GM04504 (cell line): ENCODE data around the gene PLXDC1.
A peak's percentile ranks its signal among the peaks of the same experiment; 100 is the strongest.

Experiments
- DNase-seq: peaks from one replicate; pipeline ENCODE4 v3.0.0-alpha.2; 2012; ENCODE audit warnings: low read depth

The PLXDC1 gene

DNA sequence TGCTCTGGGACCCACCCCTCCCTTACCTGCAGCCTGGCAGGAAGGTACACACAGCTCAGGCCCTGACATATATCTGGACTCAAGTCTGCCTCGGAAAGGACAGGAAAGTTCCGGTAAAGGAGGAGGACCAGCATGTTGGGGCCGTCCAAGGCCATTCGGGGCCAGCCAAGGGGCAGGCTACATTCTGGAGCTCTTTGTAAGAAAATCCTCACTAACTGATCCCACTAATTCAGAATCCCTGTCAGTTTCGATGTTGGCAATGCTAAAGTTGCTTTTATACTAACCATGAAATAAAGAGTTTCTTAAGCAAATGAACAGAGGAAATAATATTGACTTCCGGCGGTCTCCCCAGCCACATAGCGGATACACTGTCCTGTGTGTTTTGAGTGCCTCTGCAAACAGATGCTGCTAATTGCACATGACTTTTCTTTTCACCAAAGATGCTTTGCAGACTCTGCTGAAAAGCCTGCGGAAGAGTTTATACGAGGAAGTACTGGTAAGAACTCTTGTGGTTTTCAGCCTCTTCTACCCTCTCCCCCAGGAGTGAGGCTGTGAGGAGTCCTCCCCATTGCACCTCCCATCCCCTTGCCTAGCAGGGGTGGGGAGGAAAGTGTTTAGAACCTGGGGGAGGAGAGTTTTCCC, 54.8 kb downstream of the PLXDC1 start:
- DNase-seq: no peak

- no peak for DNase-seq
These were observed 56.1 kb downstream of the PLXDC1 start for GRCh38 chr17:39095309-39095686.

DNA sequence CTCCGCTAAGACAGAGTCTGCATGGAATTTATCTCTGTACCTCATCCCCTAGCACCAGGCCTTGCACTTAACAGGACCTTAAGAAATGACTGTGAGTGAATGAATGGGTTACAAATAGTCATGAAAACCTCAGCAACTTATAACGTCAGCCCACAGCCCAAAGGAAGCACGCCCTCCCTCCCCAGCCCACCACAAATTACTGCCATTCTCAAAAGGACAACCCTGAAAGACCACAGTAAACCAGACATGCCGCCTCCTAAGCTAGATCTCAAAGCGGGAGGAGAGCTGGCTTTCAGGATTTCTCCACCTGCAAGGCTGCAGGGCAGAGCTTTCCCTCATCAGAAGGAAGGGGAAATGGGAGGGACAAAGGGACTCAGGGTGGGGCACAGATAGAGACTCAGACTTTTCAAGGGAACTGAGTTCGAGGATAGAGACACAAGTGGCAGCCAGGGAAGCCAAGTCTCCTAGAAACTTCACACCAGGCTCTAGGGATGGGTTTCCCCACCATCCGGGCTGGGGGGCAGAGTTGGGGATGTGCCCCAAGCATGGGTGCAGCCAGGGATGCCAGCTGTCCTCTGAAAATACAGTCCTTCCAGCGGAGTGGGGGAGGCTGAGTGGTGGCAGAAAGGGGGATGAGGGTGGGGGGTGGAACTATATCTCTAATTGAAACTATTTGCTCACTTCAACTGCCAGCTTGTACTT, 56.7 kb downstream of the PLXDC1 start:
- no peak for DNase-seq

- no peak for DNase-seq
These were observed 58.7 kb downstream of the PLXDC1 start for GRCh38 chr17:39092692-39093230.

- no peak for DNase-seq
These were observed 60.4 kb downstream of the PLXDC1 start for GRCh38 chr17:39090908-39091665.

DNA sequence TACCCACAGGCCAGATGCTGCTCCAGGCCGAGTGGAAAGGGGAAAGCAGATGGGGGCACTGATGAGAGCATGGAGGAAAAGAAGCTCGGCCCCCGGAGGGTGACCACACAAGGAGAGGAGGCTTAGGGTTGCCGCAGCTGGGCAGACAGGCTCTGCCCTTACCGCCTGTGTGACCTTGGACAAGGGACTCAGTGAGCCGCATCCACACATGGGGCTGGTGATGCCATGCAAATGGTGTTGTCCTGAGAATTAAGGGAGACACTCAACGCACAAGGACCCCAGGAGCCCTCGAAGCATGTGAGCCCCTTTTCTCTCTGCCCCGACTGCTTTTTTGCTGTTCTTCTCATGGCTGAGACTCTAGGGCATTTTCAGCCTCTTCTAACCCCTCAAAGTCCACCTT, 61.0 kb downstream of the PLXDC1 start:
- no peak for DNase-seq

- no peak for DNase-seq
These were observed 66.9 kb downstream of the PLXDC1 start for GRCh38 chr17:39084558-39084957.

DNA sequence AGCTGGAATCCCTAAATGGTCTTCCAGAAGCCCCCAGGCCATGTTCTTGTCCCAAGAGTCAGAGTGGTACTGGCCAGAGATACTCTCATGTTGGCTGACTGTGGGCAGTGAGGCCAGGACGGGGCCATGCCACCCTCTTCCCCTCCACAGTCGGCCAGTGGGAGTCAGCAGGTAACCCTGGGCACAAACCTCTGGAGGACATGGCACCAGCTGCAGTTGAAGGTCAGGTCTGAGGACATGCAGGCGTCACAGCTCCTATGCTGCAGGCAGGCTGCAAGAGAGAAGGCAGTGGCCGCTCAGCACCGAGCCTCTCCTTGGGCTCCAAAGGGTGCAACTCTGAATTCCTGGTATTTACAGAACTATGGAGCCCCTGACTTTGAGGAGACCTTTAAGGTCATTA, 68.2 kb downstream of the PLXDC1 start:
- DNase-seq: no peak

DNA sequence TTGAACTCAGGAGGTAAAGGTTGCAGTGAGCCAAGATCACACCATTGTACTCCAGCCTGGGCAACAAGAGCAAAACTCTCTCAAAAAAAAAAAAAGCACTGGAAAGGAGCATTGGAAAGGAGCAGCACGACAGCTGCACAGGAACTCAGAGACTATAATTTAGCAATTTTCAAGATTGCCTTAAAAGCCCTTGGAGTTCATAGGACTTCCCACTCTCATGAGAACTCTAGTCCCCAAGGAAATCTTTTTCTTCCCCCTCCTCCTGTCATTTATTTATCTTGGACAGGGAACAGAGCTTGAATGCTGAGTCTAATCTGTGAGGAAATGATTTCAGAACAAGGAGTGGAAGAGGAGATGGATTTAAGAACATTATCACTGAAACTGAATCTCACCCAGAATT, 69.0 kb downstream of the PLXDC1 start:
- DNase-seq: no peak

- DNase-seq: no peak
These were observed 69.6 kb downstream of the PLXDC1 start for GRCh38 chr17:39081851-39082250.

DNA sequence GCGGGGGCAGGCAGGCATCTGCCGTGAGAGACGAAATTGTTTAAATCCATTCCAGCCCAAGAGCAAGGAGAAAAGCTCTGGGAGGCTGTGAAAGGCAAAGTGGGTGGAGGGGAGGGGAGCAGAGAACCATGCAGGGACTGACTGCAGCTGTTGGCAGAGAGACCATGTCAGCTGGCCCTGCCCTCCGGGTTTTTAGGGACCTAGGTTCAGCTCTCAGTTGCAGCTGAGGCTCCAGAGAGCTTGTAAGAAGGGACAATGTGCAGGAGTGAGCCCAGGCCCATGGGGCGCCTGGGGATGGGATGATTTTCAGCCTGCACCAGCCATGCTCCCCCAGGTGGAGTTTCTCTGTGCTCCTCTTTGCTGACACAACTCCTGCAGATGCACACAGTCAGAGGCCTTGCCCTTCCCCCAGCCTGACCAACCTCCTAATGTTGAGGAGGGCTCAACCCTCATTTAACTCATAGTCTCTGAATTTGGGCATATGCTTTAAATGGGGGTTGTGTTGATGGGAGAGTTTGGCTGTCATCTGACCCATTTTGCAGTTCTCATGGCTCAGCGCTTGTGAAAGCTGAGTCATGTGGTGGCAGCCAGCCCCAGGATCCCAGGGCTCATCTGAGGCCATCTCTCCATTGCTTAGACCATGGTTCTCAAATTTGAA, 70.9 kb downstream of the PLXDC1 start:
- DNase-seq: peak; percentile 46

DNA sequence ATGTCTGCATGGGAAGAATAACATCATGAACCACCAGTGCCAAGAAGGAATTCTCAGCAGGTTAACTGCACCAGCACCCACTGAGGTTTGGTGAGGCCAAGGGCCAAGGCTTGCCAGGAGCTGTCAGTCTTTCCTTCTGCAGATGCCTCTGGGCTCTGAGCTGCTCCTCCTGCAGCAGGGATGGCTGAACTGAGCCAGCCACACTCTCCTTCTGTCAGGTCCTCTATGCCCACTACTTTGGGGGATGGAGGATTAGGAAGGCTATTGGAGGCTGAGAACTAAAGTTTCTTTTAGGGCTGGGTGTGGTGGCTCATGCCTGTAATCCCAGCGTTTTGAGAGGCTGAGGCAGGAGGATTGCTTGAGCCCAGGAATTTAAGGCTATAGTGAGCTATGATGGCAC, 71.6 kb downstream of the PLXDC1 start:
- DNase-seq: no peak

DNA sequence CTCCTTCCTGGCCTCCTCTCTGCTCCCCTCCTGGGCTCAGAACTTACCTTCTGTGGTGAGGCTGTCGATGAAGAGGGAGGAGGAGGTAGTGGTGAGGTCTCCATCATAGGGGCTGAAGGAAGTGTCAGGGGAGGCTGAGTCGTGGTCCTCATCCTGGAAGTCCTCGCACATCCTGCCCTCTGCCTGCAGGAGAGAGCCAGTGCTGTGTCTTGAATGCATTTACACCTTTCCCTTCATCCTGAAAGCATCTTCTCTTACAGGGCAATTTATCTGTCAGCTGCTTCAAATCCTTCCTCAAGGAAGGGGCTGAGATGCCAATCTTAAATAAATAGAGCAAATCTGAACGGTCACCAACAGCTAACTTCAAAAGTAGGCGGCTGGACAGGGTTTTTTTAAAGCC, 73.6 kb downstream of the PLXDC1 start:
- no peak for DNase-seq

DNA sequence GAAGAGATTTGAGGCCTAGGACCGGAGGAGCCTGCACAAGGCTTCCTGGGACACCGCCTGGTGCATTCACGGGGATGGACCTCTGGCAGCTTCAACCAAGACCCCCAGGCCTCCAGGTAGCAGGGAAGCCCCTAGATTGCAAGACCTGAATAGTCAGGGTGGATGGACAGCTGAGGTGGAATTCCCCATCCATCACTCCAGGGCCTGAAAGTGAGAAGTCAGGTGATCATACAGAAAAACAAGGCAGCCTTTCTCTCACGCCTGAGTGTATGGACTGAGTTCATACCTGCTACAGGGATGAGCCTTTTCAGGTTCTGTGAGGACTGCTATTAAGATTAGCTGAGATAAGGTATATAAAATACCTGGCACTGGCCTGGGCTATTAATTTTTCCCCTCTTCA, 74.2 kb downstream of the PLXDC1 start:
- DNase-seq: no peak

DNA sequence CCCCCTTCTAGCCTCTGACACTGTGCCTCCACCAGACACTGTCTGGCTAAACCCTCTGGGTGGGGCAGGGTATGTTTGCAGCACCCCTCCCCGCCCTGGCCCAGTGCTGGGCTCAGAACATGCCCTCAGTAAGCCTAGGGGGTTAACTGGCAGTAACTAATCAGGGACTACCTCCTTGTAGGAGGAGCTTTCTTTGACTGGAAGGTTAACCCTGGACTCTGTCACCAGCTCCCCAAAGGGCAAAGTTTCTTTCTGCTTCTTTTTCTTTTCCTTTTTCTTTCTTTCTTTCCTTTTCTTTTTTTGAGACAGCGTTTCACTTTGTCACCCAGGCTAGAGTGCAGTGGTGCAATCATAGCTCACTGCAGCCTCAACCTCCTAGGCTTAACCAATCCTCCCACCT, 76.8 kb downstream of the PLXDC1 start:
- DNase-seq: no peak

DNA sequence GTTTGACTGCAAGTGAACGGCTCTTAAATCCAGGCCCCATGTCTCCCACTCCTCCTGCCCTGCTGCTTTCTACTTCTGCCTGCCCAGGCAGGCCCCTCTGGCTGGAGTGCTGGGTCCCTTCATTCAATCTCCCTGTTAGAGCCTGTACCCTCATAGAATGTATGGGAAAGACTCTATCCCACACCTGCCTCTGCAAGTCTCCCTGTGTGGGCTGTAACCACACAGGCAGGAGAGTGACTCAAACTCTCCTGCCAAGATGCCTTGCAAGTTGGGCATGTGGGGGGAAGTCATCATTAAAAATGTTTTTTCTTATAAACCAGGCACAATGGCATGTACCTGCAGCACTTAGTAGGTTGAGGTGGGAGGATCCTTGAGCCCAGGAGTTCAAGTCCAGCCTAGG, 77.5 kb downstream of the PLXDC1 start:
- no peak for DNase-seq

- DNase-seq: no peak
These were observed 78.1 kb downstream of the PLXDC1 start for GRCh38 chr17:39073353-39073752.

DNA sequence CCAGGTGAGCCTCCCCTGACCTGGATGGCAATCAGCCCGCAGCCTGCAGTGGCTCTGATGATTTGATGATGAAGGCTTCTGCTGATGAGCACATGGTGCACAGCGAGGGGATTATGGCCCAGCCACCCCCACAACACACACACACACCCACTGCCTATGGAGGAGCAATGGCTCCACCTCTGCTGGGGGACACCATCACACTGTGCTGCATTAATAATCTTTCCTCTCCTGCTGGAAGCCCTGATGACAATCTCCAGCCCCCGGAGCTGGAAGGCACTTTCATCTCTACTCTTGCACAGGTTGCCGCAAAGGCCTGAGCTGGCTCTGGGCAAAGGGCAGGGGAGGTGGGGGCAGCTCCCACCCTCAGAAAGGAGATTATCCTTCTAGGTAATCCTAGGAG, 79.9 kb downstream of the PLXDC1 start:
- no peak for DNase-seq

DNA sequence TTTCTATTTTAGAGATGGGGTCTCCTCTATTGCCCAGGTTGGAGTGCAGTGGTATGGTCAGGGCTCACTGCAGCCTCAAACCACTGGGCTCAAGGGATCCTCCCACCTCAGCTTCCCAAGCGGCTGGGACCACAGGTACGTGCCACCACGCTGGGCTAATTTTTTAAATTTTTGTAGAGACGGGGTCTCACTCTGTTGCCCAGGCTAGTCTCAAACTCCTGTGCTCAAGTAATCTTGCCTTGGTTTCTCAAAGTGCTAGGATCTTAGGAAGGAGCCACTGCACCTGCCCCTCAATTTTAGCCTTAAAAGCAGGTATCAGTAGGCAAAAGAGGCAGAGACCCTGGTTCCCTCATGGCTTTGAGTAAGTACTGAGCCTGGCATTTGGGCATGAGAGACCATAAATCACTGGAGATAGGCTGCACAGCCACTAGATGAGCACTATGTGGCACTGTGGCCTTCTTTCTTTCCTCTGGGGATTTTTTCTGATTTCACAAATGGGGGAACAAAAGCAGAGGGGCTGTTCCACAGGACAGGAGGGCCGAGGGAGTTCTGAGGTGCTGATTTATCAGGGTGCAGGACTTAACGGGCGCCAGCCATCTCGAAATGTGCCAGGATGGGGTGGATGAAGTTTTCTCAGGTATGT, 82.2 kb downstream of the PLXDC1 start:
- DNase-seq: no peak

DNA sequence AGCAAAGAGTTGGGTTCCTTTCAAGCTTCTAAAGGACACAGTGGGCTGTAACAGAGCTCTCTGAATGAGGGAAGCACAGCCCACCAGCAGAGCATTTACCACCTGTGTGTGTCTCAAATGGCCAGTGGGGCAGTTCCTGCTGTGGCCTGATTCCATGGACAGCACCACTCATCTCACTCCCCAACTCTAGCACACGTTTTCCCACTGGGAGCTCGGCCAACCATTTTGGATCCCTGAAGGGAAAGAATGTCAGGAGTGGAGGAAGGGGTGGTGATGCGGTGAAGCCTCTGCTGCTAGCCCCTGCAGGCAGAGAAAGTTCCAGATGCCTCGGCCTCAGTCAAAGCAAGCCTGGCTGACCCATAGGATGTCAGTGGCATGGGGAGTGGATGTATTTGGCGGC, 86.6 kb downstream of the PLXDC1 start:
- DNase-seq: no peak

DNA sequence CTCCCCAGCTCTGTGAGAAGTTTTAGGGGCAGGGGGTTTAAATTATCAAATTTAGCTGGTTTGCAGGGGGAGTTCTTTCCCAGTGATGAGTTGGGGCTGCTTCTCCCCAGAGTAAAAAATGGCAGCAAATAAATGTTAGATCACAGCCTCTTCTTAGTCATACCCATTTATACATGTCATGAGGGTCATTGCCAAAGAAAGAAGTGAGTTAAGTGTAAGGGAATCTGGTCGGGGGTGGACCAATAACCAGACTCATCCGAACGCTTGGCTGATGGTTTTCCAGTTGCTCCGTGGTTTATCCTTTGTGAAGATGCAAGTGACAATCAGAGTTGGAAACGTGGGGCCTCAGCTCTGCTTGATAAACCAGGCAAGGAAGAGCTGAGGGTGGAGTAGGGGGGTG, 87.1 kb downstream of the PLXDC1 start:
- DNase-seq: peak; percentile 60

- DNase-seq: no peak
These were observed 87.8 kb downstream of the PLXDC1 start for GRCh38 chr17:39063681-39064069.
